Fibroblast of gingiva (primary cell): ENCODE results near the gene TBC1D28.
"Not testable (repeated sequence)": the region's sequence is repeated elsewhere in the genome, so short reads cannot be mapped to it uniquely, and the experiment has no call there.

Experiments
- DNase-seq: peaks from one replicate; pipeline ENCODE4 v3.0.0-alpha.2; 2011; ENCODE audit warnings: low read depth

Gene TBC1D28

DNA sequence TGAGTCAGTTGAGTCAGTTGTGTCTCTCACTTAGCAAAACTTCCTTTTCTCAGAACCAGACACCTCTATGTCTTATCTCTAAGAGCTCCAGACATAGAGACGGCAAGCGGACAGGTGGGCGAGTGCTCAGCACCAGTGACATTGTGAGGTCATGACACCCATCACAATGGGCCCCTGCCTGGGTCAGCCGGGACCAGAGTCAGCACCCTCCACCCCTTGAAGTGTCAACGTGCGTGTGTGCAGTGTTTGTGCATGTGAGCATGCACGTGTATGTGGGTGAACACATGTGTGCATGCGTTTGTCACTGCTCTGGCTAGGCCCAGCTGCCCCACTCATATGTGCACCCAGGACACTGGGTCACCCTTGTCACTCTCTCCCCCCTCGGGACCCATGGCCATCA, at the start of gene TBC1D28:
Gene TBC1D28 (minus strand): TSS at position 101 of the 400 bp plus-strand sequence. CDS start 3,039 bp downstream, outside the sequence.
- DNase-seq, result not testable (repeated sequence)

DNA sequence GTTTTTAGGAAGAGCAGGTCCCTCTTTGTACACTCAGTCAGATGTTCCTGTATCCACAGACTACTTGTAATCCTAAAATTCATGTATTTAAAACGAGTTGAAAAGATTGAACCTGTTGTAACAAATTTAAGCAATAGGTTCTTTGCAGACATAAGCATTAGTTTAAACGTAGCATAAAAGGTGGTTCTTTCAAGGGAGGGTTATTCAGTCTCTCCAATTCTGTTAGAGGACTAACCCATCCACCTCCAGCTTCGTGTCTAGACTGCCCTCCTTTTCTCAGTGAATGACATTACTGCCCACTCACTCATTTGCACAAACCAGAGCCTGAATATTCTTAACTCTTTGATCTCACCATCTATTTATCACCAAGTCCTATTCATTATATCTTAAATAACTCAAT, 38.5 kb upstream of the TBC1D28 start:
- not testable (repeated sequence) for DNase-seq

DNA sequence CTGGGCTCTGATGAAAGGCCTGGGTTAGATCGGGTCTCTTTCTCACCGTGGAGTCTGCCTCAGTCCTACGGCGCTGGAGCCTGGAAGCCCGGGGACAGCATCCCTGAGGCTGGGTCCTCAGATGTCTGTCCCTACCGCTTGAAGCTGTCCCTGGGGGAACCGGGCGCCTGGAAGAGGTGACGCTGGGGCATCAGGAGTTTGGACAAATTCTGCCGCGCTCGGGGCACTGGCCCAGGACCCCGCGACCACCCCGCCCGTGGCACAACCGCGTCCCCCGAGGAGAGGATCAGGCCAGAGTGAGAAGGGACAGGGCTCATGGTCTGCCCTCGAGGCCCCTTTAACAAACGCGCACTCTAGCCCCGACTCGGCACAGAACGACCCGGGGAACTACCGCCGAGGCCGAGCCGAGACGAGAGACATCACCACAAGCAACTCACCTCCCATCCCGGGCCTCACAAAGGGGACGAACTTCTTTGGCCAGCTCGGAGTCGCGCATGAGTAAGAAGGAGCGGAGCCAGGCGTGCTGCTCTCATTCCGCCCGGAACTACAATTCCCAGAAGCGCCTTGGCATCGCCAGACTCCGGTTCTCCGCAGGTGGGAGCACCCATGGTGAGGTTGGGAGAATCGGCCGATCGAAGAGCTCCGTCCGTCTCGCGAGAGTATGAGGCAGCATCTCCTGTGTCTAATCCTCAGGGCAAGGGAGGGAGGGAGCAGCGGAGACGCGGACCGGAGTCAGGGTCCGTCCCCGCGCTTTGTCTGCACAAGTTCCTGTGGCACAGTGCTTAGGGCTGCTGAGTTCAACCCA, 37.8 kb upstream of the TBC1D28 start, which contains the start of gene FOXO3B:
Gene FOXO3B (minus strand): TSS at position 548 of the 805 bp plus-strand sequence. CDS start 663 bp downstream, outside the sequence.
- DNase-seq, result peak; percentile 93

DNA sequence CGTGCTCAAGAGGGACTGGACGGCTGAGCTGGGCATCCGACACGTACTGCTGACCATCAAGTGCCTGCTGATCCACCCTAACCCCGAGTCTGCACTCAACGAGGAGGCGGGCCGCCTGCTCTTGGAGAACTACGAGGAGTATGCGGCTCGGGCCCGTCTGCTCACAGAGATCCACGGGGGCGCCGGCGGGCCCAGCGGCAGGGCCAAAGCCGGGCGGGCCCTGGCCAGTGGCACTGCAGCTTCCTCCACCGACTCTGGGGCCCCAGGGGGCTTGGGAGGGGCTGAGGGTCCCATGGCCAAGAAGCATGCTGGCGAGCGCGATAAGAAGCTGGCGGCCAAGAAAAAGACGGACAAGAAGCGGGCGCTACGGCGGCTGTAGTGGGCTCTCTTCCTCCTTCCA, 33.2 kb upstream of the TBC1D28 start:
- not testable (repeated sequence) for DNase-seq

DNA sequence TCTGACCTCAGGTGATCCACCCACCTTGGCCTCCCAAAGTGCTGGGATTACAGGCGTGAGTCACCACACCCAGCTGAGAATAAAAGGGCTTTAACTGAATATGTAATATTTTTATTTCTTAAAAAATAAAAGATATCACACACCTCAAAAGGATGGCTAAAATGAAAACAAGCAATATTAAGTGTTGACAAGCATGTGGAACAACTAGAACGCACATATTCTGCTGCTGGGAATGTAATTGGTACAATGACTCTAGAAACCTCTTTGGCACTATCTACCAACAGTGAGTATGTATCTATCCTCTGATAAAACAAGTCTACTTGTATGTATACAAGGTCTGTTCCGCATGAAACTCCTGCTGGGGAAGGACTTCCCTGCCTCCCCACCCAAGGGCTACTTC, 32.7 kb upstream of the TBC1D28 start:
- DNase-seq, result not testable (repeated sequence)

DNA sequence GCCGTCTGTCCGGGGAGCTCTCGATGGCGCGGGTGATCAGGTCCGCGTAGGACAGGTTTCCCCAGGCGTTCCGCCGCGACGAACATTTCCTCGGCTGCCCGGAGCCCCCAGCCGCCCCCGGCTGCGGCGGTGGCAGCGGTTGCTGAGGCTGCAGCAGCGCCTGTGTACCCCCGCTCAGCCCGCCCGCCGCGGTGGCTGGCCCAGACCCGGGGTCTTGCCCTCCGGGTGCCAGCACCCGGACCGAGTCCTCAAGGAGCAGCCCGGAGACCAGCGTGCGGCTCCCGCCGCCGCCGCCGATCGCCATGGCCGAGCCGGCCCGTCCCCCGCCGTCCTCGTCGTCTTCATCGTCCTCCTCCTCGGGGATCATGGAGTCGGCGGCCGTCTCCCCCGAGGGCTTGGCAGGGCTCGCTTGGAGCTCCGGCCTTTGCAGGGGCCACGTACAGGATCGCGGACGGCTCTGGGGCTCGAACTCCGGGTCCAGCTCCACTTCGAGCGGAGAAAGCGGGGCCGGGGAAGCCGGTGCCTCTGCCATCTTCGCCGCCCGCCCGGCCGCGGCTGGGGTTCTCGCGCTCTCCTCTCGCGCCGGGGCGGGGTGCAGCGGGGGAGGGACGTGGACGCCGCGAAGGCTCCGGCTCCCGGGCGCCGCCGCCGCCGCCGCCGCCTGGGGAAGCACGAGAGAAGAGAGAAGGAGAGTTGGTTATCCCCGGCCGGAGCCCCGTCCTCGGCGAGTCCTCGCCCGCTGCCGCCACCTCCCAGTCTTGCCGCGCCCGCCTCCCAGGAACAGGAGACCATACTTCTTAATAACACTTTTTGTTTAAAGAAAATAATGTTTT, 28.4 kb upstream of the TBC1D28 start:
- not testable (repeated sequence) for DNase-seq

DNA sequence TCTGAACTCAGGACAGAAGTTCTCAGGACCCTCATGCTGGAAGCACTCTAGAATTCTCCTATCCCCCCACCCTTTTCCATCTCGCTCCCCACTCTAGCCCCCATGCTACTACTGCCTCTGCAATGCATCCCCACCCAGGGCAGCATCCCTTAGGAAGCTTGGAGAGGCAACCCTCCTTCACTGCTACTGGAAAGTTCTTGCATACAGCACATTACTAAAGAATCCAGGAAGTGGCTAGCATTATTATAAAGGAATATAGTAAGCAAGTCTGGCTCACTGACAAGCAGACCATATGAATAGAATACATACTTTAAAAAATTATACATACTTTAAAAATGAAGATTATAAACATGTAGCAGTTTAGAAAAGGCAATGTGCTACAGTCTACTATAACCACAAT, 24.4 kb upstream of the TBC1D28 start:
- not testable (repeated sequence) for DNase-seq

DNA sequence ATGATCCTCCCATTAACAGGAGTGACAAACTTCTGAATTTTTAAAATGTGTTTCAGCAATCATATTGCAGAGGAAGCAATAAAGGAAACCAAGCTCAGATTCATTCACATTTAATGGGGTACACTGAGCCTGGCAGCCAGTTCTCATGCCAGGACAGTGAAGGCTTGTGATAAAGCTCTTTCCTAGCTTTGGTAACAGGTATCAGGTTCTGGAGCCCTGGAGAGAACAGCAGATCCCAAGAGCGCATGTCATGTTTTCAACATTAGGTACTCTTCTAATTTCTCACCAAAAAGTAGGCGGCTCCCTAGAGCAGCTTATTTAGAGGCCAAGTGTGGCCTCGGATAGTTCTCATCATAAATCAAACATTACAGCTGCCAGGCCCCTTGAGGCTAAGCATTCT, 23.3 kb upstream of the TBC1D28 start:
- DNase-seq, result not testable (repeated sequence)

DNA sequence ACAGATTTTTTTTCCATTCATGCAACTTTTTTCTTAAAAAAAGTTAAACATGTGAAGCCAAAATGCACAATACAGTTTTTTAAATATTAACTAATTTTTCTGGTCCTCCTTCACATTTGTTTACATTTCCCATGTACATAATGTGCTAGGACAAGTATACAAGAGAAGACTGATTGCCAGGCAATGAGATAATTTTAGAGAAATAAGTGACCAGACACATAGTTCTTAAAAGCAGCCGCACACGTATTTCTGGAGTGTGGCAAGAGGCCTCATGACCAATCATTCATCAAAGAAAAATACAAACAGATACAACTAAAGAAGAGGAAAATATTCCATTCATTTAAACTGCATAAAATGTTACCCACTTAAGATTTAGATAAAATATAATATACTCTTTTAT, 22.1 kb upstream of the TBC1D28 start:
- not testable (repeated sequence) for DNase-seq

DNA sequence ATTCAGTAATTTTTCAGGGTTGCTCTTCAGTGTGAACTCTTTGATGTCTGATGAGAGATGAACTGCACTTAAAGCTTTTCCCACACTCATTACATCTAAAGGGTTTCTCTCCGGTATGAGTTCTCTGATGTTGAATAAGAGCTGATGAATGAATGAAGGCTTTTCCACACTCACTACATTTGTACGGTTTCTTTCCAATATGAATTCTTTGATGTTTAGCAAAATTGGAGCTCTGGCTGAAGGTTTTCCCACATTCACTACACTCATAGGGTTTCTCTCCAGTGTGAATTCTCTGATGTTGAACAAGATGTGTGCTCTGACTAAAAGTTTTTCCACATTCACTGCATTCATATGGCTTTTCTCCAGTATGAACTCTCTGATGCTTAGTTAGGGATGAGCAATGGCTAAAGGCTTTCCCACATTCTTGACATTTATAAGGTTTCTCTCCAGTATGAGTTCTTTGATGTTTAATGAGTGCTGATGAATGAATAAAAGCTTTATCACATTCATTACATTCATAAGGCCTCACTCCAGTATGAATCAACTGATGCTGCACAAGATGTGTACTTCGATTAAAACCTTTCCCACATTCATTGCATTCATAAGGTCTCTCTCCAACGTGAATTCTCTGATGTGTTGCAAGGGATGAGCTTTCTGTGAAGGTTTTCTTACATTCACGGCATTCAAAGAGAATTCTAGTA, 17.9 kb upstream of the TBC1D28 start:
- not testable (repeated sequence) for DNase-seq

DNA sequence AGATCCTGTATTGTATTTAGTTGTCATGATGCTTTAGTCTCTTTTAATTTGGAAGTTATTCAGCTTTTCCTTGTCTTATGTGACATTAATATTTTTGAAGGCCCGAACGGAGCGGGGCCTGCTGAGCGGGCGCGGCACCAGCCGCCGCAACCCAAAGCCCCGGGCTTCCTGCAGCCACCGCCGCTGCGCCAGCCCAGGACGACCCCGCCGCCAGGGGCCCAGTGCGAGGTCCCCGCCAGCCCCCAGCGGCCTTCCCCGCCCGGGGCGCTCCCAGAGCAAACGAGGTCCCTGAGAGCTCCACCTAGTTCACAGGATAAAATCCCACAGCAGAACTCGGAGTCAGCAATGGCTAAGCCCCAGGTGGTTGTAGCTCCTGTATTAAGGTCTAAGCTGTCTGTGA, 5.9 kb upstream of the TBC1D28 start:
- DNase-seq, result not testable (repeated sequence)

DNA sequence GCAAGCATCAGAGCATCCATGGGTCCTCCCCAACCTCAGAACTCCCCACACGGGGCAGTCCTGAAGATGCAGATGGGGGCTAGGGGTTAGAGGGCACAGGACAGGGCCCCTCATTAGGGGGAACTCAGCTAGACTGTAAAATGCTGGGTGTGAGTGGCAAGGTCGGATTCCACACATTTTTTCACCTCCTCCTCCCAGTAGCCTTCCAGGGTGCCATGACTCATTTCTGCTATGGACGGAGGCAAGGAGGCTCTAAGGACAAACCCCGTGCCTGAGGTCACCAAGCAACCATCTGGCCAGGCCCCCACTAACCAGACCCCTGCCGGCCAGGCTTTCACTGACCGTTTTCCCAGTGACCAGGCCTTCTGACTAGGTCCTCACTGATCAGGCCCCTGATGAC, 1.1 kb downstream of the TBC1D28 start:
- DNase-seq, result not testable (repeated sequence)

DNA sequence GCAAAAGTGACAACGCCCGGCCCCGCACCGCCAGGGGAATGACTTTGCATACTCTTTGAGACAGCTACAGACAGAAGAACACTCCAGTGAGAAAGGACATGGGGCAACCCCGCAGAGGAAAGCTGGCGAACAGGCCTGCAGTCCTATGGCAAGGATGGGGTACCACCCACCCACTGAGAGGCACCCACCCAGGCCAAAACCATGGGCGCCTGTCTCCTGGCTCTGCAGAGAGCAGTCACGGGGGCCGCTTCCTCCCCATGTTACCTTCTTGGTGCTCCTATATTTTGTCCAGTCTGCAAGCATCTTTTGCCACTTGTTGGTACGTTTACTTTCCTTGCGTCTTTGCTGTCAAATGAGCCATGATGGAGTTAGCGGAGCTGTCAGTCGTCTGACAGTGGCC, 5.8 kb downstream of the TBC1D28 start:
- DNase-seq, result not testable (repeated sequence)

DNA sequence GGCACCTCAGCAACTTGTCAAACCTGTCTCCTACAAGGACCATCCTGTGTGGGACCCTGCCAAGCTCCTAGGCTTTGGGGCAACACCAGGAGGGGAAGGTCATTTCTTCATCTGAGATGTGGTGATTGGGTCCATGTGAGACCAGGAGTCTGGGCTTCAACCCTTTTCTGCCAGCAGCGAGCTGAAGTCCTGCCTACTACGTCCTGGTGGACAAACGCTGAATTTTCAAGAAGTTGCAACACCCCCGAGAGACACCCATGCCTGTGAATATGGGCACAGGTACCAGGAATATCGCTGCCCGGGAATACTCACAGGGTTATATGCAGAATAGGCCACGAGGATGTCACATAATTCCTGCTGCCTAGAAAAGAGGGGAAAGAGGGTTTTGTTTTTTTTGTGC, 8.0 kb downstream of the TBC1D28 start:
- DNase-seq, result not testable (repeated sequence)

DNA sequence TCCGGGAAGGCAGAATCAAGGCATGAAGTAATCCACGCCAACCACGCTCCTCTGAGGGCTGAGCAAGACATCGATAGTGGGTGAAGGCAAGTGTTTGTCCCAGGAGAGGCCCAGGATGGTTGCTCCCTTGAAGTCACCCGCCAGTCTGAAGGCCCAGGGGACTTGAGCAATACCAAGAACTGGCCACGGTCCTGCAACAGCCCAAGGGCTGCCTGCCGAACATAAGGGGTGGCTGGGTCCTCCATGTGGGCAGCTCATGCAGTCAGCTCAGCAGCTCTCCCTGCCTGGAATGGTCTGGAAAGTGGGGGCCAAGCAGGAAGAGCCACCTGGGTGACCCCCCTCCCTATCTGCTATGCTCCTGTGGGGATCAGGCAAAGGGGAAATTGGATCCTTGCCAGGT, 8.4 kb downstream of the TBC1D28 start:
- DNase-seq, result not testable (repeated sequence)

DNA sequence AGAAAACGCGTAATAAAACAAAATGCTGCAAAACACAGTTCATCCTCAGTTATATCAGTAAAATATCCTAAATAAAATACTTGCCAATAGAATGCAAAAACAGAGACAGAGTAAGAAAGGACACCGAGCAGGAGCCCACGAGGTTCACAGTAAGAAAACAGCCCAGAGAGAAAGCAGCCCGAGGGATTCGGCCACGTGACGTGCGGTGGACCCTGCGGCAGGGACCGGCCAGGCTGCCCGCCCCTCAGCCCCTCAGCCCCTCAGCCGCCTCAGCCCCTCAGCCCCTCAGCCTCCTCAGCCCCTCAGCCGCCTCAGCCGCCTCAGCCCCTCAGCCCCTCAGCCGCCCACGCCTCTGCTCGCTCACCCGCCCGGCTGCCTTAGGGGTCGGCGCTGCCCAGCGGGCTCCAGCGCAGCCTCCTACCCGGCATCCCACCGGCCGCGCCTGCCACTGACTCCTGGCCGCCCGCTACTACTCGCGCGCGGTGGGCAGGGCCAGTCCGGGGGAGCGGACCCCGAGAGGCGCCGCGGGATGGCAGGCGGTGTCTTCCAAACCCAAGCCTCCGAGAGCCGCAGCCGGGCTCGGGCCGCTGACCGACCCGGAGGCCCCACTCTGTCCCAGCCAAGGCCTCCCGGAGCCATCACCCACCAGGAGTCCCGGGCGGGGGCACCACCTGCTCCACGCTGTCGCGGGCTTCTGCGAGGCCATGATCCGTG, 9.5 kb downstream of the TBC1D28 start:
- not testable (repeated sequence) for DNase-seq

DNA sequence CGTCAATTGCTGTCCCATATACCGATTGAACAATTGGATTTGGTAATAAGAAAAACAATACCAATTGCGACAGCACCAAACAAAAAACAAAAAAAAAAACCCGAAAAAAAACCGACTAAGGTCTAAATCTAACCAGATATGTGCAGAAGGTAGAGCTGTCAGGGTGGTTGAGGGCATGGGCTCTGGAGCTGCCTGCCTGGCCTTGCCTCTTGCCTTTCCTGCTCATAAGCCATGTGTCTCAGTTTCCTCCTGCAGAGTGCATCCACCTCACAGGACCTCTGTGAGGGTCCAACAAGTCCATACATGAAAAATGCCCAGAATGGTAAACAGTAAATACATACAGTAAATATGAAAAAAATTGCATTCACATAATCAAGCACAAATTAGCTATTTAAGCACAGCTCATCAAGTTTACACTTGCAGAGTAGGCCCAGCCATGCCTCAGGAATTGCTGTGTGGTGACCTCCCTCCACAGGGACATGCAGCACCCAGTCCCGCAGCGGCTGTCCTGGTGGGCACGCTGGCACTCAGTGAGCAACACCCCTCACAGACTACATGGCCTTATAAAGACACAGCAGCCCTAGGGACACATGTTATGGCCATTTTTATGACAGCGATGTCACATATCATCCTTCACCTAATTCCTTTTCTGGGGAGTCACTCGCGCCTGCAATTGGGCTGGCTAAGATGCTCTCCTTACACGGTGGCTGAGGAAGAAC, 17.9 kb downstream of the TBC1D28 start:
- no peak for DNase-seq

DNA sequence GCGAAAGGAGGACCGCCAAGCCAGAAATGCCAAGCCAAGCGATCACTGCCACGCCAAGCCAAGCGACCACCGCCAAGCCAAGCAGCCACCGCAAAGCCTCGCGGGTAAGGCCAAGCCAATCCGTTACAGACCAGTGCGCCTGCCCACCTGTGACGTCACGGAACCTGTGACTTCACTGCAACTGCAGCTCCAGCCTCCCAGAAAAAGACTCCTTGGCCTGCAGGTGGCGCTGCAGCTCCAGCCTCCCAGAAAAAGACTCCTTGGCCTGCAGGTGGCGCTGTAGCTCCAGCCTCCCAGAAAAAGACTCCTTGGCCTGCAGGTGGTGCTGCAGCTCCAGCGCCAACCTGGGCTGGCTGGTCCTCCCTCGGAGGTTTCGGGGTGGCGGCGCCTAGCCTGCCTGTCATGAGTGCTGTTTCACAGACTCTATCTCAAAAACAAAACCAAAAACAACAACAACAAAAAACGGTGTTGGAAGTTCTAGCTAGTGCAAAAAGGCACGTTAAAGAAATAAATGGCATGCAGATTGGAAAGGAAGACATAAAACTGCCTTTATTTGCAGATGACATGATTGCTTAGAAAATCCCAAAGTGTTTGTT, 18.6 kb downstream of the TBC1D28 start:
- DNase-seq, result peak; percentile 55

DNA sequence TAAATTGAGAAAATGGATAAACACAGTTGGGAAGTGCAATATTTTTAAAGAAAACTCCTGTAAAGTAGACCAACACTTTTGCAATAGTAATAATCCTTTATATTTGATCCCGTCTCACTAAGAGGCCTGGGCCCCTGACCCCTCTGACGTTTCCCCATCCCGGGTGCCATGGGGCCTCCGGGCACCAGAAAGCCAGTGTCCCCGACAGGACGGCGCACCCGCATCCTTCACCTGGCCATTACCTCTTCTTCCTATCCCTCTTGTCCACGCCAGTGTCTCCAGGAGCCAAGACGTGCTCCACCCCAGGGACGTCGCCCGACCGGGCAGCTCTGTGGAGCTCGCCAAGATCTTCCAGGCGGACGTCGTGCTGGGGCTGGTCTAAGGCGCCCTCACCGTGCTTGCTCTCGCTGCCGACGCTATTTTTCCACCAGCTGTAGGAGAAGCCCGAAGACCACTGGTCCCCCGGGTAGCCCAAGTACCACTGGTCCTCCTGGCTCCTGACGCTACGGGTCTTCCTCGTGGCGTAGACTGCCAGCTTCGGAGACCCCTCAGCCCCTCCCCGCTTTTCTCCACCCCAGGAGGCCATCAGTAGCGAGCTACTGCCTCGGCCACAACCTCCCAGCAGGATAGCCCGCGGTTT, 19.2 kb downstream of the TBC1D28 start:
- DNase-seq, result not testable (repeated sequence)

DNA sequence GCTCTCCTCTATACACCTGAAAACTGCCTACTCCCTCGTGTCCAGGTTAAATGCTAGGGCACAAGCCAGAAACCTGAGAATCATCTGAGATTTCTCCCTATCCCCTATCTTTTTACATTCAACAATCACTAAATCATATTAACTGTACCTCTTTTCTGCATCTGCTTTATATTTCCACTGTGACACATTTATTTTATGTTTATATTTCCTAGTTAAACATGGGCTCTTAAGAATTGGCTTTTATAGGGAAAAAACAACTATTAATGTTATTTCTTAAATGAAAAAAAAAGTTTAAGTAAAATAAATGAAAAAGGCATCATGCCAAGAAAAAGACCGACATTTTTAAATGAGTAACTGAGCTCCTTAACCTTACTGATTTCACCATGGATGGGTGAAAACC, 26.6 kb downstream of the TBC1D28 start:
- not testable (repeated sequence) for DNase-seq
